Measurements from ENCODE around the gene GSTO1. TPM values are rescaled to one million over a fixed set of nuclear protein-coding genes. Genes with fewer than 3 reads are reported as not detected.
"Not testable (repeated sequence)": the region's sequence is repeated elsewhere in the genome, so short reads cannot be mapped to it uniquely, and the experiment has no call there.

GSTO1 gene
- polyA plus RNA-seq, 1 experiment: 227 TPM

DNA sequence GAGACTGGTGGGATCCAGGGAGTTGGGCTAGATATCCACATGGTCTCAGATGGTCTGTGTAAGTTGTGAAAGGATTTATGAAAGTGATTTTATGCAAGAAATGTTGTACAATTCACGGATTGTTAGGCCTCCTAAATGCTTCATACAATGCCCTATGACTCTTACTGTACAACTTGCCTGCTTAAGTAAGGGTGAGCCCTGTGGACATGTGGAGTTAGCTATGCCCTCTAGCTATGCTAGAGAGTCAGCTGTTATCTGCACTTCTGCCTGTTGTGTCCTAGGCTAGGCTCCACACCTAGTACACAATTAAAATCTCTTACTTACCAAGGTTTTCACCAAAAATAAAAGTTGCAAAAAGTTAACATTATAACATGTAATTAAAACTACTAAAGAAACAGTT, 20.9 kb upstream of the GSTO1 start:
- peaks cover 5% of the 10 kb centered on the region for H3K27me3 ChIP-seq (ENCODE audit: control insufficient read depth, insufficient read depth, low read length)
- ChIA-PET CTCF (no interaction called here), POLR2A (no interaction called here)
- no peaks in the 10 kb centered on the region; the same call in 1 of the 2 replicates for H3K9me3 ChIP-seq (ENCODE audit: control insufficient read depth, insufficient read depth, low read length)
- H3K4me3 ChIP-seq (ENCODE audit: low read depth, low read length): no peak overlapping the region
- TF ChIP-seq, protein P1, sequence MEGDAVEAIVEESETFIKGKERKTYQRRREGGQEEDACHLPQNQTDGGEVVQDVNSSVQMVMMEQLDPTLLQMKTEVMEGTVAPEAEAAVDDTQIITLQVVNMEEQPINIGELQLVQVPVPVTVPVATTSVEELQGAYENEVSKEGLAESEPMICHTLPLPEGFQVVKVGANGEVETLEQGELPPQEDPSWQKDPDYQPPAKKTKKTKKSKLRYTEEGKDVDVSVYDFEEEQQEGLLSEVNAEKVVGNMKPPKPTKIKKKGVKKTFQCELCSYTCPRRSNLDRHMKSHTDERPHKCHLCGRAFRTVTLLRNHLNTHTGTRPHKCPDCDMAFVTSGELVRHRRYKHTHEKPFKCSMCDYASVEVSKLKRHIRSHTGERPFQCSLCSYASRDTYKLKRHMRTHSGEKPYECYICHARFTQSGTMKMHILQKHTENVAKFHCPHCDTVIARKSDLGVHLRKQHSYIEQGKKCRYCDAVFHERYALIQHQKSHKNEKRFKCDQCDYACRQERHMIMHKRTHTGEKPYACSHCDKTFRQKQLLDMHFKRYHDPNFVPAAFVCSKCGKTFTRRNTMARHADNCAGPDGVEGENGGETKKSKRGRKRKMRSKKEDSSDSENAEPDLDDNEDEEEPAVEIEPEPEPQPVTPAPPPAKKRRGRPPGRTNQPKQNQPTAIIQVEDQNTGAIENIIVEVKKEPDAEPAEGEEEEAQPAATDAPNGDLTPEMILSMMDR (IDR thresholded peaks at IDR 0.05; ENCODE audit: low read depth, low read length): no peak
- DNase-seq (ENCODE audit: low read depth, low spot score): no peak
- no peak overlapping the region for H3K27ac ChIP-seq (ENCODE audit: low read depth, low read length)

DNA sequence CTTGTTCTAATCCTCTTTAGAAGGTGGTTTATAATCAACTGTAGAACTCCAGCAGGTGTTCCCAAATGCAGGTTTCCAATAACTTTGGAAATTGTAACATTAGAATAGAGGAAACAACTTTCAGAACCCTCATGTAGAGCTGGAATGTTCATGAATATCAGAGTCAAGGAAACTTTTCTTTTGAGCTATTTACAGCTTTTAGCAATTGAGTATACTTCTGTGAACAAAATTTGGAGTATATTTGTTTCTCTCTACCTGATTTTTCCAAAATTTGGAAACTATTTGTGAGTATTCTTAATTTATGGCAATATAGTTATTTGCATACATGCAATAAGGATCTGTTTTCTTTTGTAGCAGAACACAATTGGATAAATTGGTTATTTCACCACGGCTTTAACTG, 19.8 kb upstream of the GSTO1 start:
- Histone ChIP-seq H3K4me3 (ENCODE audit: low read depth, low read length) (no peak overlapping the region), H3K27me3 (ENCODE audit: control insufficient read depth, insufficient read depth, low read length) (peaks cover 10% of the 10 kb centered on the region), H3K27ac (ENCODE audit: low read depth, low read length) (no peak overlapping the region), H3K9me3 (ENCODE audit: control insufficient read depth, insufficient read depth, low read length) (no peaks in the 10 kb centered on the region; the same call in 1 of the 2 replicates)
- CTCF ChIA-PET: interaction anchor here (0.8 kb wide), 1 partner anchor 113 kb away, joined by 3 read pairs; the partner anchor contains the start of gene SFR1
- TF ChIP-seq, protein P1 (IDR thresholded peaks at IDR 0.05; ENCODE audit: low read depth, low read length): no peak
- POLR2A ChIA-PET: no interaction called here
- no peak for DNase-seq (ENCODE audit: low read depth, low spot score)

DNA sequence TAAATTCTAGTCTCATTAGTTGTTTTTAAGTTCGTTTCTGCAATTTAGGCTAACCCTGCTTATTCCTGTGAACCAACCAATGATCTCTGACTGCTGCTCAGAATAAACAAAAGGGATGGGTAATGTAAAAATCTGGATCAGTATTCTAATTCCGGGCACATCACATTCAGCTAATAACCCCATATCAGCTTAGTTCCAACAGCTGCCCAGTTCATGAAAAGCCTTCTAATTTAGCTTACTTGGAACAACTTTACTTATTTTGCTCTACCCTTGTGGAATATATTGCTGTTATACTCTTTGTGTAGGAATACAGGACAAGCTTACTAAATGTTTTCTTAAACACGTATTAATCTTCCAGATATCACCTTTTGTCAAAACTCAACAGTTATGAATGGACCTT, 18.9 kb upstream of the GSTO1 start:
- POLR2A ChIA-PET: no interaction called here
- H3K27me3 ChIP-seq (ENCODE audit: control insufficient read depth, insufficient read depth, low read length): peaks cover 14% of the 10 kb centered on the region
- no peaks in the 10 kb centered on the region; the same call in 1 of the 2 replicates for H3K9me3 ChIP-seq (ENCODE audit: control insufficient read depth, insufficient read depth, low read length)
- CTCF ChIA-PET: no interaction called here
- H3K27ac ChIP-seq (ENCODE audit: low read depth, low read length): no peak overlapping the region
- no peak overlapping the region for H3K4me3 ChIP-seq (ENCODE audit: low read depth, low read length)
- TF ChIP-seq, protein P1 (IDR thresholded peaks at IDR 0.05; ENCODE audit: low read depth, low read length): no peak
- no peak for DNase-seq (ENCODE audit: low read depth, low spot score)

DNA sequence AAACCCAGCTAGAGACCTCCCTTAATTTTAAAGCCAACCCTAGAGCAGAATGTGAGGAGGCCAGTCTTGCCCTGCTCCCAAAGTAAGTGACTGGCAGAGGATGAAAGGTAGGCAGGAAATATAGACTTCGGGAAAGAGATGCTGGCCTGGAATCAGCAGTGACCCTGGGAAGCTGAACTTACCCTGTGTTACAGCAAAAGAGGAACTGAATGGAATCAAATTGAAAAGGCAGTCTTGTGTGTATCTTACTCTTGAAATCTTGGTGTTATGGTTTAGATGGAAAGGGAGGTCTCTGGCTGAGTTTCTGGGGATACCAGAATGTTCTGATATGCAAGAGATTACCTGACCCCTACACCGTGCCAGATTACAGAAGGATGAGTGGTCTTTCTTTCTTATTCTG, 14.6 kb upstream of the GSTO1 start:
- DNase-seq (ENCODE audit: low read depth, low spot score): no peak
- Histone ChIP-seq H3K27ac (ENCODE audit: low read depth, low read length) (no peak overlapping the region), H3K4me3 (ENCODE audit: low read depth, low read length) (no peak overlapping the region), H3K27me3 (ENCODE audit: control insufficient read depth, insufficient read depth, low read length) (peaks cover 11% of the 10 kb centered on the region), H3K9me3 (ENCODE audit: control insufficient read depth, insufficient read depth, low read length) (no peaks in the 10 kb centered on the region; the same call in 1 of the 2 replicates)
- CTCF ChIA-PET: no interaction called here
- POLR2A ChIA-PET: no interaction called here
- TF ChIP-seq, protein P1 (IDR thresholded peaks at IDR 0.05; ENCODE audit: low read depth, low read length): no peak

DNA sequence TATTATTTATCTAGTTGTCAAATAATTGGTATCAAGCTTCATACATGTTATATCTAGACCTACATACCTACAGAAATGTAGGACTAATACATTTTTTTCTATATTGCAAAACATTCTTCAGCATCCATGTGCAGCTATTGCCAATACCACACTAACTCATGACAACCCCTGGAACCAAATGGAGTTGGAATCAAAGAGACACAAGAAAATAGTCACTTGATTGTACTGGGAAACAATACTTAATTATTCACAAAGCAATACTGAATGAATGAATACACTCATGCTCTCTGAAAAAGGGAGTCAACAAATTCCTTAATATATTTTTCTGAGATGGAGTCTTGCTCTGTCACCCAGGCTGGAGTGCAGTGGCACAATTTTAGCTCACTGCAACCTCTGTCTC, 12.1 kb upstream of the GSTO1 start:
- no peak overlapping the region for H3K27ac ChIP-seq (ENCODE audit: low read depth, low read length)
- TF ChIP-seq, protein P1 (IDR thresholded peaks at IDR 0.05; ENCODE audit: low read depth, low read length): no peak
- ChIA-PET CTCF (no interaction called here), POLR2A (no interaction called here)
- DNase-seq (ENCODE audit: low read depth, low spot score): no peak
- peaks cover 9% of the 10 kb centered on the region for H3K27me3 ChIP-seq (ENCODE audit: control insufficient read depth, insufficient read depth, low read length)
- H3K4me3 ChIP-seq (ENCODE audit: low read depth, low read length): no peak overlapping the region
- H3K9me3 ChIP-seq (ENCODE audit: control insufficient read depth, insufficient read depth, low read length): peaks cover 4% of the 10 kb centered on the region; the same call in 1 of the 2 replicates

DNA sequence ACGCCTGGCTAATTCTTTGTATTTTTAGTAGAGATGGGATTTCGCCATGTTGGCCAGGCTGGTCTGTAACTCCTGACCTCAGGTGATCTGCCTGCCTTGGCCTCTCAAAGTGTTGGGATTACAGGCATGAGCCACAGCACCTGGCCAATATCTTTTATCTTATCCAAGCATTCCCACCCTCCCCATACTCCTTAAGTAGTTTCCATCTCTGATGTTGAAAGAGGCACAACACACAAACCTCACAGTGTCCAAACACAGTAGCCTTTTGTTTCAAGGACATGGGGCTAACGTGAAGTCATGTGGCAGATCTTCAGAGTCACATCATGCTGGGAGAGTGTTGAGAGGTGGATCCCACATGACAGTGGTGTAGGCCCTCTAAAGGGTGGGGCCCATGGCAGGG, 11.7 kb upstream of the GSTO1 start:
- H3K27ac ChIP-seq (ENCODE audit: low read depth, low read length); CTCF ChIA-PET; POLR2A ChIA-PET; H3K4me3 ChIP-seq (ENCODE audit: low read depth, low read length); H3K9me3 ChIP-seq (ENCODE audit: control insufficient read depth, insufficient read depth, low read length); H3K27me3 ChIP-seq (ENCODE audit: control insufficient read depth, insufficient read depth, low read length); DNase-seq (ENCODE audit: low read depth, low spot score): not testable (repeated sequence)

Measured in AG04450 (cell line).